HG03460 (cell line): Measurements from ENCODE around the gene CYB561D2.
A peak's percentile ranks its signal among the peaks of the same experiment; 100 is the strongest.
"Not testable (repeated sequence)": the region's sequence is repeated elsewhere in the genome, so short reads cannot be mapped to it uniquely, and the experiment has no call there.

Source experiments
- ATAC-seq: cut with Tn5 transposase; IDR thresholded peaks from one replicate; pipeline ENCODE4 v1.9.1; 2021; ENCODE audit not compliant: unreplicated experiment

The CYB561D2 gene

GRCh38 chr3:50350527-50351322, at the start of gene CYB561D2, which contains the start of gene NPRL2:
TSS of gene CYB561D2 (plus strand) at chr3:50350862. CDS start at chr3:50351434, 572 bp downstream.
TSS of gene NPRL2 (minus strand) at chr3:50350775. CDS start at chr3:50350652, 123 bp downstream.
- ATAC-seq = peak; percentile 84

GRCh38 chr3:50302095-50303012, 48.3 kb upstream of the CYB561D2 start:
- ATAC-seq = no peak

- no peak for ATAC-seq
These were observed 47.4 kb upstream of the CYB561D2 start, which contains the start of gene HYAL1 for GRCh38 chr3:50303013-50303815. TSS of gene HYAL1 (minus strand) at chr3:50303574. CDS start at chr3:50302956, 618 bp downstream.

GRCh38 chr3:50304601-50305000, 46.1 kb upstream of the CYB561D2 start:
- ATAC-seq = no peak

GRCh38 chr3:50312041-50312440, 38.6 kb upstream of the CYB561D2 start:
- ATAC-seq = not testable (repeated sequence)

GRCh38 chr3:50314342-50314741, 36.3 kb upstream of the CYB561D2 start:
- ATAC-seq = no peak

GRCh38 chr3:50314816-50315215, 35.8 kb upstream of the CYB561D2 start:
- no peak for ATAC-seq

- ATAC-seq = no peak
These were observed 33.9 kb upstream of the CYB561D2 start for GRCh38 chr3:50316657-50317242.

GRCh38 chr3:50317300-50317699, 33.4 kb upstream of the CYB561D2 start:
- no peak for ATAC-seq

- no peak for ATAC-seq
These were observed 32.5 kb upstream of the CYB561D2 start for GRCh38 chr3:50318163-50318562.

GRCh38 chr3:50318615-50319014, 32.0 kb upstream of the CYB561D2 start:
- no peak for ATAC-seq

GRCh38 chr3:50319181-50319893, 31.3 kb upstream of the CYB561D2 start:
- ATAC-seq = no peak

GRCh38 chr3:50319894-50320625, 30.6 kb upstream of the CYB561D2 start:
- ATAC-seq = no peak

- peak; percentile 49 for ATAC-seq
These were observed 29.8 kb upstream of the CYB561D2 start for GRCh38 chr3:50320853-50321335.

GRCh38 chr3:50321336-50322114, 29.1 kb upstream of the CYB561D2 start:
- peak; percentile 75 for ATAC-seq

GRCh38 chr3:50322115-50322385, 28.6 kb upstream of the CYB561D2 start:
- ATAC-seq = no peak

GRCh38 chr3:50322386-50323091, 28.1 kb upstream of the CYB561D2 start, which contains the start of gene HYAL2:
TSS of gene HYAL2 (minus strand) at chr3:50322745. CDS start at chr3:50320489, 2,256 bp downstream.
- ATAC-seq = no peak
